ENCODE data around the gene SEMA5B. TPM values are rescaled to one million over a fixed set of nuclear protein-coding genes. Genes with fewer than 3 reads are reported as not detected.
A peak's percentile ranks its signal among the peaks of the same experiment; 100 is the strongest.

SEMA5B gene
- total RNA-seq, 1 donor from 2014 or later: 1.0 TPM

- no peak for FAIRE-seq
- H3K27me3 Mint-ChIP-seq (ENCODE audit: low read depth, unreplicated experiment): peaks cover 4% of the 10 kb centered on the region
These were observed 49.0 kb downstream of the SEMA5B start for GRCh38 chr3:122978569-122978968.

GRCh38 chr3:122977746-122978466 is 49.7 kb downstream of the SEMA5B start:
- H2AFZ ChIP-seq (ENCODE audit: low read depth, low read length): no peak overlapping the region

More at GRCh38 chr3:122978569-122978968, 49.0 kb downstream of the SEMA5B start:
- Histone ChIP-seq H3K79me2 (ENCODE audit: insufficient read depth, low read length) (no peaks in the 10 kb centered on the region), H2AFZ (ENCODE audit: low read depth, low read length) (no peak overlapping the region), H3K4me3 (ENCODE audit: insufficient read depth, low read depth, low read length) (no peak overlapping the region), H4K20me1 (ENCODE audit: insufficient read depth, low read length) (peaks cover 4% of the 10 kb centered on the region), H3K27ac (ENCODE audit: low read depth, low read length) (no peak overlapping the region), H3K4me1 (ENCODE audit: insufficient read depth, low read length) (peaks cover 43% of the 10 kb centered on the region), H3K9ac (ENCODE audit: low read length) (no peak overlapping the region), H3K36me3 (ENCODE audit: insufficient read depth, low read length) (no peaks in the 10 kb centered on the region), H3K9me3 (ENCODE audit: insufficient read depth, low read depth, low read length) (no peaks in the 10 kb centered on the region), H3K4me2 (ENCODE audit: low read length) (peak overlapping the region; percentile 55), H3K27me3 (ENCODE audit: insufficient read depth, low read length) (peaks cover 20% of the 10 kb centered on the region)
- Mint-ChIP-seq H3K4me1 (ENCODE audit: low read depth, unreplicated experiment) (peaks cover 62% of the 10 kb centered on the region), H3K27ac (ENCODE audit: unreplicated experiment) (peak overlapping the region; percentile 73), H3K36me3 (ENCODE audit: low read depth, unreplicated experiment) (no peaks in the 10 kb centered on the region), H3K4me3 (ENCODE audit: unreplicated experiment) (peak overlapping the region; percentile 5), H3K9me3 (ENCODE audit: unreplicated experiment) (no peaks in the 10 kb centered on the region)
- TF ChIP-seq CTCF (IDR thresholded peaks at IDR 0.05; ENCODE audit: insufficient read depth, low read depth, low read length) (no peak), EZH2 (IDR thresholded peaks at IDR 0.05; ENCODE audit: insufficient read depth, low read length) (no peak)
- DNase-seq (ENCODE audit: low read depth): no peak

More at GRCh38 chr3:122977746-122978466, 49.7 kb downstream of the SEMA5B start:
- Histone ChIP-seq H3K27ac (ENCODE audit: low read depth, low read length) (no peak overlapping the region), H3K79me2 (ENCODE audit: insufficient read depth, low read length) (no peaks in the 10 kb centered on the region), H3K4me1 (ENCODE audit: insufficient read depth, low read length) (peaks cover 43% of the 10 kb centered on the region), H3K9ac (ENCODE audit: low read length) (peak overlapping the region; percentile 29), H4K20me1 (ENCODE audit: insufficient read depth, low read length) (peaks cover 4% of the 10 kb centered on the region), H3K36me3 (ENCODE audit: insufficient read depth, low read length) (no peaks in the 10 kb centered on the region), H3K4me2 (ENCODE audit: low read length) (peak overlapping the region; percentile 55), H3K4me3 (ENCODE audit: insufficient read depth, low read depth, low read length) (no peak overlapping the region), H3K9me3 (ENCODE audit: insufficient read depth, low read depth, low read length) (no peaks in the 10 kb centered on the region), H3K27me3 (ENCODE audit: insufficient read depth, low read length) (peaks cover 24% of the 10 kb centered on the region)
- DNase-seq (ENCODE audit: low read depth) (peak; percentile 84), FAIRE-seq (no peak)
- Mint-ChIP-seq H3K36me3 (ENCODE audit: low read depth, unreplicated experiment) (no peaks in the 10 kb centered on the region), H3K27me3 (ENCODE audit: low read depth, unreplicated experiment) (peaks cover under 1% of the 10 kb centered on the region), H3K4me1 (ENCODE audit: low read depth, unreplicated experiment) (peaks cover 66% of the 10 kb centered on the region), H3K9me3 (ENCODE audit: unreplicated experiment) (no peaks in the 10 kb centered on the region), H3K27ac (ENCODE audit: unreplicated experiment) (peak overlapping the region; percentile 73), H3K4me3 (ENCODE audit: unreplicated experiment) (peak overlapping the region; percentile 5)
- TF ChIP-seq EZH2 (IDR thresholded peaks at IDR 0.05; ENCODE audit: insufficient read depth, low read length) (no peak), CTCF (IDR thresholded peaks at IDR 0.05; ENCODE audit: insufficient read depth, low read depth, low read length) (no peak)
